Mononuclear cell (primary cell): ENCODE data around the gene STAT6. TPM values are rescaled to one million over a fixed set of nuclear protein-coding genes. Genes with fewer than 3 reads are reported as not detected.
"Not testable (repeated sequence)": the region's sequence is repeated elsewhere in the genome, so short reads cannot be mapped to it uniquely, and the experiment has no call there.

Experiments
- H3K27me3 ChIP-seq: 2 replicates; pipeline ENCODE4 v1.6.0; 2011; ENCODE audit warnings: low read length, control low read depth; ENCODE audit not compliant: insufficient read depth
- H3K4me1 ChIP-seq: 2 replicates; pipeline ENCODE4 v1.5.1; 2011; ENCODE audit warnings: mild to moderate bottlenecking, low read length, control low read depth; ENCODE audit not compliant: insufficient read depth
- H3K4me3 ChIP-seq: 2 replicates; pipeline ENCODE4 v1.5.1; 2011; ENCODE audit warnings: mild to moderate bottlenecking, low read length, moderate library complexity
- H3K9me3 ChIP-seq: 2 replicates; pipeline ENCODE4 v1.5.1; 2011; ENCODE audit warnings: low read depth, mild to moderate bottlenecking, control low read depth, low read length
- total RNA-seq: library from RNA; depleted of rRNA; stranded (reverse); fragments of >200 nt; gene quantifications from one replicate; pipeline ENCODE4 v1.2.3, GENCODE V29; 2012

Gene STAT6
- total RNA-seq, 1 donor: 68.1 TPM

- H3K4me3 ChIP-seq: no peak overlapping the region
- H3K4me1 ChIP-seq: peaks cover 17% of the 10 kb centered on the region
- H3K27me3 ChIP-seq: no peaks in the 10 kb centered on the region
- no peaks in the 10 kb centered on the region for H3K9me3 ChIP-seq
Observed at GRCh38 chr12:57072661-57073060, 38.5 kb downstream of the STAT6 start.

GRCh38 chr12:57069523-57069922, 41.6 kb downstream of the STAT6 start:
- Histone ChIP-seq H3K4me3 (no peak overlapping the region), H3K9me3 (no peaks in the 10 kb centered on the region), H3K4me1 (peaks cover 22% of the 10 kb centered on the region), H3K27me3 (no peaks in the 10 kb centered on the region)

- peaks cover 26% of the 10 kb centered on the region for H3K4me1 ChIP-seq
- no peak overlapping the region for H3K4me3 ChIP-seq
- H3K9me3 ChIP-seq: no peaks in the 10 kb centered on the region
- H3K27me3 ChIP-seq: no peaks in the 10 kb centered on the region
Observed at GRCh38 chr12:57066245-57066644, 44.9 kb downstream of the STAT6 start.

- no peaks in the 10 kb centered on the region for H3K9me3 ChIP-seq
- peaks cover 14% of the 10 kb centered on the region for H3K4me1 ChIP-seq
- no peak overlapping the region for H3K4me3 ChIP-seq
- no peaks in the 10 kb centered on the region for H3K27me3 ChIP-seq
Observed at GRCh38 chr12:57063991-57064685, 47.0 kb downstream of the STAT6 start.

GRCh38 chr12:57058454-57058853, 52.7 kb downstream of the STAT6 start:
- H3K9me3 ChIP-seq: no peaks in the 10 kb centered on the region
- H3K4me1 ChIP-seq: peaks cover 6% of the 10 kb centered on the region
- H3K27me3 ChIP-seq: no peaks in the 10 kb centered on the region
- H3K4me3 ChIP-seq: no peak overlapping the region

GRCh38 chr12:57057067-57057751, 54.0 kb downstream of the STAT6 start:
- Histone ChIP-seq H3K4me3 (no peak overlapping the region), H3K4me1 (peaks cover 6% of the 10 kb centered on the region), H3K27me3 (no peaks in the 10 kb centered on the region), H3K9me3 (no peaks in the 10 kb centered on the region)

- Histone ChIP-seq H3K27me3 (no peaks in the 10 kb centered on the region), H3K4me1 (peaks cover 6% of the 10 kb centered on the region), H3K4me3 (no peak overlapping the region), H3K9me3 (no peaks in the 10 kb centered on the region)
Observed at GRCh38 chr12:57055824-57056223, 55.3 kb downstream of the STAT6 start.

- H3K9me3 ChIP-seq, H3K27me3 ChIP-seq, H3K4me3 ChIP-seq: not testable (repeated sequence)
- peaks cover 11% of the 10 kb centered on the region for H3K4me1 ChIP-seq
Observed at GRCh38 chr12:57053901-57054300, 57.3 kb downstream of the STAT6 start.

GRCh38 chr12:57053146-57053545, 58.0 kb downstream of the STAT6 start:
- H3K27me3 ChIP-seq, H3K4me3 ChIP-seq, H3K9me3 ChIP-seq: not testable (repeated sequence)
- H3K4me1 ChIP-seq: peaks cover 19% of the 10 kb centered on the region

GRCh38 chr12:57051011-57051410, 60.2 kb downstream of the STAT6 start:
- H3K4me3 ChIP-seq: no peak overlapping the region
- no peaks in the 10 kb centered on the region for H3K9me3 ChIP-seq
- no peaks in the 10 kb centered on the region for H3K27me3 ChIP-seq
- H3K4me1 ChIP-seq: peaks cover 40% of the 10 kb centered on the region

- Histone ChIP-seq H3K4me3 (no peak within 1 kb of the TSS), H3K4me1 (peaks cover 41% of the 10 kb centered on the region), H3K27me3 (no peaks in the 10 kb centered on the region), H3K9me3 (no peaks in the 10 kb centered on the region)
Observed at GRCh38 chr12:57049890-57050289, 61.3 kb downstream of the STAT6 start, which contains the start of gene MYO1A. TSS of gene MYO1A (minus strand) at chr12:57050129. CDS start at chr12:57048323, 1,806 bp downstream.

- no peaks in the 10 kb centered on the region for H3K27me3 ChIP-seq
Observed at GRCh38 chr12:57049119-57049446, 62.1 kb downstream of the STAT6 start.

GRCh38 chr12:57048423-57049118, 62.6 kb downstream of the STAT6 start:
- H3K4me3 ChIP-seq: no peak overlapping the region
- H3K27me3 ChIP-seq: no peaks in the 10 kb centered on the region
- H3K4me1 ChIP-seq: peaks cover 40% of the 10 kb centered on the region
- H3K9me3 ChIP-seq: no peaks in the 10 kb centered on the region

More at GRCh38 chr12:57049119-57049446, 62.1 kb downstream of the STAT6 start:
- no peaks in the 10 kb centered on the region for H3K9me3 ChIP-seq
- H3K4me1 ChIP-seq: peaks cover 40% of the 10 kb centered on the region
- no peak overlapping the region for H3K4me3 ChIP-seq

- H3K9me3 ChIP-seq: no peaks in the 10 kb centered on the region
- H3K4me1 ChIP-seq: peaks cover 40% of the 10 kb centered on the region
- no peak overlapping the region for H3K4me3 ChIP-seq
- H3K27me3 ChIP-seq: no peaks in the 10 kb centered on the region
Observed at GRCh38 chr12:57047981-57048380, 63.2 kb downstream of the STAT6 start.
